HepG2 (cell line): ENCODE results near the gene EPHA6. TPM values are rescaled to one million over a fixed set of nuclear protein-coding genes. Genes with fewer than 3 reads are reported as not detected.

Experiments
- ATAC-seq: fragments of 200-7000 bp; cut with Tn5 transposase; 3 replicates; pipeline ENCODE4 v1.9.1; 2020; ENCODE audit warnings: mild to moderate bottlenecking, moderate library complexity
- BruUV-seq: library from RNA; stranded (reverse); fragments of 400-500 nt; replicated peaks from 2 replicates; lab custom pipeline; 2021; lab: Mats Ljungman, UMichigan
- CTCF ChIA-PET: fragments of 300-600 bp; formaldehyde crosslinking; extraction: SDS; loops from one replicate; lab custom pipeline; 2021; ENCODE audit warnings: low total read pairs, inconsistent platforms, low intra/inter-chr PET ratio; lab: Yijun Ruan, JAX
- POLR2A ChIA-PET: fragments of 350-600 bp; sonication (Branson Sonifier 250); formaldehyde crosslinking; loops from one replicate; lab custom pipeline; 2020; ENCODE audit warnings: antibody characterized with exemption, inconsistent platforms; lab: Yijun Ruan, JAX
- DNase-seq: peaks from one replicate; pipeline ENCODE4 v3.0.0-alpha.2; 2015; ENCODE audit warnings: low spot score
- FAIRE-seq: peaks from 3 replicates; lab custom pipeline; 2011; peaks lifted over from hg19 to GRCh38; lab: Jason Lieb, UNC
- H2AFZ ChIP-seq: one replicate; pipeline ENCODE4 v1.6.1; 2011; ENCODE audit warnings: low read length, inconsistent platforms
- H3K27ac ChIP-seq: fragments of 300-600 bp; 3 replicates; pipeline ENCODE4 v1.8.0; 2011; ENCODE audit warnings: mixed run types, mild to moderate bottlenecking, mixed read lengths, low read length, inconsistent platforms; ENCODE audit not compliant: insufficient read depth; ENCODE audit errors: extremely low read length
- H3K27me3 ChIP-seq, 2 experiments: fragments of 200-600 bp in 1 of 2; 2 replicates in 1 of 2; 3 replicates in 1 of 2; pipeline versions ENCODE4 v1.6.0 to v1.8.0; 2011; ENCODE audit warnings: low read length in 2 of 2, mild to moderate bottlenecking in 2 of 2, moderate library complexity in 2 of 2, inconsistent platforms in 1 of 2; ENCODE audit not compliant: insufficient read depth in 2 of 2, control insufficient read depth in 1 of 2
- H3K36me3 ChIP-seq, 2 experiments: fragments of 200-600 bp in 1 of 2; replicated peaks in 1 of 2; 2 replicates in 1 of 2; 3 replicates in 1 of 2; pipeline versions ENCODE4 v1.5.1 to v1.8.0; 2011; ENCODE audit warnings: low read length in 2 of 2, inconsistent platforms in 1 of 2; ENCODE audit not compliant: insufficient read depth in 2 of 2, control insufficient read depth in 1 of 2
- H3K4me1 ChIP-seq: 2 replicates; pipeline ENCODE4 v1.5.1; 2012; ENCODE audit warnings: low read length, inconsistent platforms; ENCODE audit not compliant: insufficient read depth
- H3K4me2 ChIP-seq: 2 replicates; pipeline ENCODE4 v1.6.0; 2011; ENCODE audit warnings: low read depth, low read length, inconsistent platforms
- H3K4me3 ChIP-seq, 3 experiments: fragments of 200-600 bp in 1 of 3; sonication (generic), shearing (Covaris generic) in 1 of 3; replicated peaks in 1 of 3; 2 replicates each; pipeline ENCODE4 v1.5.1; 2011 to 2016; ENCODE audit warnings: low read length in 3 of 3, inconsistent platforms in 2 of 3, low read depth in 2 of 3, mild to moderate bottlenecking in 2 of 3, control low read depth in 1 of 3, mixed read lengths in 1 of 3; ENCODE audit not compliant: insufficient read depth in 1 of 3
- H3K79me2 ChIP-seq: one replicate; pipeline ENCODE4 v1.6.1; 2011; ENCODE audit warnings: low read length, inconsistent platforms; ENCODE audit not compliant: insufficient read depth
- H3K9ac ChIP-seq: 2 replicates; pipeline ENCODE4 v1.6.0; 2011; ENCODE audit warnings: mild to moderate bottlenecking, low read depth, low read length, inconsistent platforms; ENCODE audit not compliant: insufficient read depth
- H3K9me3 ChIP-seq: 2 replicates; pipeline ENCODE4 v1.5.1; 2012; ENCODE audit warnings: mild to moderate bottlenecking, low read length
- H4K20me1 ChIP-seq: 2 replicates; pipeline ENCODE4 v1.6.0; 2011; ENCODE audit warnings: inconsistent platforms, mild to moderate bottlenecking, low read length, moderate library complexity; ENCODE audit not compliant: insufficient read depth
- ASH2L ChIP-seq: fragments of 300-600, 200-600 bp; sonication (generic); IDR thresholded peaks from 2 replicates; pipeline ENCODE4 v1.7.0; 2017; ENCODE audit warnings: low read depth, mild to moderate bottlenecking, moderate library complexity, mixed read lengths, low read length; ENCODE audit not compliant: insufficient read length
- NFRKB ChIP-seq: fragments of 450-650 bp; IDR thresholded peaks from 2 replicates; pipeline ENCODE4 v1.6.1; 2017
- PHF5A ChIP-seq: IDR thresholded peaks from one replicate; pipeline ENCODE4 v1.6.1; 2018; ENCODE audit warnings: low read depth, missing genetic modification reagents; ENCODE audit not compliant: unreplicated experiment
- SIN3B ChIP-seq: fragments of 150-350 bp; IDR thresholded peaks from 2 replicates; pipeline ENCODE4 v1.6.1; 2014; ENCODE audit warnings: low read length
- SMAD9 ChIP-seq: sonication (generic); formaldehyde crosslinking; IDR thresholded peaks from 2 replicates; pipeline ENCODE4 v1.5.1; 2020; ENCODE audit warnings: mild to moderate bottlenecking, missing genetic modification reagents
- SOX13 ChIP-seq, 3 experiments: fragments of 450-650 bp in 1 of 3; sonication (generic) in 1 of 3; formaldehyde crosslinking in 1 of 3; IDR thresholded peaks in 2 of 3; conservative IDR thresholded peaks in 1 of 3; 2 replicates each; pipeline versions ENCODE4 v1.5.0 to v1.6.1; 2016 to 2020; ENCODE audit warnings: antibody characterized with exemption in 1 of 3, mild to moderate bottlenecking in 1 of 3, missing compliant biosample characterization in 1 of 3, missing genetic modification reagents in 1 of 3, moderate library complexity in 1 of 3
- TBX3 ChIP-seq: fragments of 450-650 bp; IDR thresholded peaks from 2 replicates; pipeline ENCODE4 v1.6.1; 2017; ENCODE audit warnings: antibody characterized with exemption, mild to moderate bottlenecking, inconsistent platforms, borderline replicate concordance
- ZBTB20 ChIP-seq: sonication (generic); formaldehyde crosslinking; IDR thresholded peaks from 2 replicates; pipeline ENCODE4 v1.8.1; 2023; ENCODE audit warnings: missing genetic modification reagents, low read depth, mild to moderate bottlenecking, borderline replicate concordance
- ZNF354B ChIP-seq: sonication (generic); formaldehyde crosslinking; IDR thresholded peaks from 2 replicates; pipeline ENCODE4 v1.8.0; 2022; ENCODE audit warnings: mild to moderate bottlenecking, missing genetic modification reagents
- ZNF510 ChIP-seq: sonication (generic); formaldehyde crosslinking; IDR thresholded peaks from 2 replicates; pipeline ENCODE4 v1.4.0; 2020; ENCODE audit warnings: low read depth, mild to moderate bottlenecking, missing genetic modification reagents
- ZNF724P ChIP-seq: sonication (generic); formaldehyde crosslinking; IDR thresholded peaks from 2 replicates; pipeline ENCODE4 v1.8.0; 2022; ENCODE audit warnings: missing genetic modification reagents, borderline replicate concordance
- ZNF879 ChIP-seq: sonication (generic); formaldehyde crosslinking; IDR thresholded peaks from 2 replicates; pipeline ENCODE4 v1.8.1; 2023; ENCODE audit warnings: missing genetic modification reagents
- ZSCAN12 ChIP-seq: sonication (generic); formaldehyde crosslinking; IDR thresholded peaks from 2 replicates; pipeline ENCODE4 v1.9.0; 2021; ENCODE audit warnings: mild to moderate bottlenecking, missing genetic modification reagents
- ZSCAN25 ChIP-seq: sonication (generic); formaldehyde crosslinking; IDR thresholded peaks from 2 replicates; pipeline ENCODE4 v1.8.0; 2022; ENCODE audit warnings: mild to moderate bottlenecking, missing genetic modification reagents
- WGBS: methylation state at CpG from one replicate; pipeline ENCODE4 v1.1.6; 2017; ENCODE audit warnings: low lambda C conversion rate; 5-methylcytosine and 5-hydroxymethylcytosine counted together
- in situ Hi-C: cut with HindIII; loops from 2 replicates; pipeline ENCODE4 v1.10.0; 2017; ENCODE audit warnings: low pct_unique_long_range_greater_than_20kb; ENCODE audit not compliant: extremely low pct_ligation_motif_present
- intact Hi-C: fragments of 100-400 bp; cut with micrococcal nuclease; formaldehyde crosslinking; loops from one replicate; pipeline ENCODE4 v1.10.0; 2022; ENCODE audit not compliant: unreplicated experiment
- polyA plus RNA-seq, 8 experiments: library from polyadenylated mRNA; depleted of rRNA in 3 of 8; stranded (reverse) in 7 of 8; unstranded in 1 of 8; fragments of >200 nt; fragmentation: Illumina TruSeq in 4 of 8; extraction: Trizol in 4 of 8; gene quantifications; 2 replicates each; pipeline versions ENCODE4 v1.2.1 to v1.2.3, GENCODE V29; 2011 to 2016; ENCODE audit warnings: low read depth in 4 of 8, missing spikeins in 1 of 8, mixed read lengths in 1 of 8; ENCODE audit not compliant: insufficient read depth in 1 of 8
- total RNA-seq, 5 experiments: library from RNA; depleted of rRNA; stranded (reverse); fragments of >200 nt; fragmentation: Illumina TruSeq; extraction: Trizol; gene quantifications; 2 replicates each; pipeline ENCODE4 v1.2.3, GENCODE V29; 2016; ENCODE audit warnings: low read depth in 1 of 5
- TF ChIP-seq, protein P1 (sequence below): sonication (generic); formaldehyde crosslinking; IDR thresholded peaks from 2 replicates; pipeline ENCODE4 v1.5.0; 2020; ENCODE audit warnings: mild to moderate bottlenecking, missing genetic modification reagents
- TF ChIP-seq, protein P2 (sequence below): IDR thresholded peaks from 2 replicates; pipeline ENCODE4 v1.6.1; 2016; ENCODE audit warnings: low read depth
- TF ChIP-seq, protein P3 (sequence below): sonication (generic); formaldehyde crosslinking; IDR thresholded peaks from 2 replicates; pipeline ENCODE4 v1.4.0; 2020; ENCODE audit warnings: missing genetic modification reagents
- TF ChIP-seq, protein P4 (sequence below): sonication (generic); formaldehyde crosslinking; IDR thresholded peaks from 2 replicates; pipeline ENCODE4 v1.4.0; 2020; ENCODE audit warnings: missing genetic modification reagents, borderline replicate concordance

Gene EPHA6
- total and polyA plus RNA-seq, 2 of the 13 experiments (the other 11 are each of a cell fraction or from before 2014, with no cell fraction given) = not detected

DNA sequence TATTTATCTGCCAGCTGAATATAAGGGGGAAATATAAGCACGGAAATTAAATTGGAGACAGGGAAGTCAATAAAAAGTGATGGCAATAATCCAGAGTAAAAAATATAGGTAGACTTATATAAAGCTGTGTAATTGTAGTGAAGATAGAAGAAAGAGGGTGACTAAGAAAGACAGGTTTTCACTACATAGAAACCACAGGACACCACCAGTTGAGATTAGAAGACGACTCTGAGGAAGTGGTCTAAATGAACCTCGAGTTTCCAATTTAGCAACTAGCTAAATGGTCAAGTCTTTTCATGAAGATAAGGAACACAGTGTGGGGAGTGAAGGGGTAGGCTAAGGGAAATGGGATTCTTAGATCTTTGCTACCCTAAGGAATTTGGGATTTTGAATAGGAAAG is 761.3 kb downstream of the EPHA6 start:
- no peak for ATAC-seq
- Histone ChIP-seq H3K36me3 (no peaks in the 10 kb centered on the region), H3K4me1 (no peaks in the 10 kb centered on the region), H3K9ac (no peak overlapping the region), H3K4me2 (no peak overlapping the region), H3K79me2 (no peaks in the 10 kb centered on the region), H3K27ac (no peak overlapping the region), H3K9me3 (no peaks in the 10 kb centered on the region), H4K20me1 (no peaks in the 10 kb centered on the region), H3K4me3 (no peak overlapping the region), H3K27me3 (no peaks in the 10 kb centered on the region), H2AFZ (no peak overlapping the region)
- in situ Hi-C loops = no loop called here
- TF ChIP-seq NFRKB = no peak
- TF ChIP-seq ZBTB20 (CRISPR knock-in tag) = no peak
- TF ChIP-seq ZNF879 (CRISPR knock-in tag) = no peak
- no peak for TF ChIP-seq ASH2L
- TF ChIP-seq, protein P1, sequence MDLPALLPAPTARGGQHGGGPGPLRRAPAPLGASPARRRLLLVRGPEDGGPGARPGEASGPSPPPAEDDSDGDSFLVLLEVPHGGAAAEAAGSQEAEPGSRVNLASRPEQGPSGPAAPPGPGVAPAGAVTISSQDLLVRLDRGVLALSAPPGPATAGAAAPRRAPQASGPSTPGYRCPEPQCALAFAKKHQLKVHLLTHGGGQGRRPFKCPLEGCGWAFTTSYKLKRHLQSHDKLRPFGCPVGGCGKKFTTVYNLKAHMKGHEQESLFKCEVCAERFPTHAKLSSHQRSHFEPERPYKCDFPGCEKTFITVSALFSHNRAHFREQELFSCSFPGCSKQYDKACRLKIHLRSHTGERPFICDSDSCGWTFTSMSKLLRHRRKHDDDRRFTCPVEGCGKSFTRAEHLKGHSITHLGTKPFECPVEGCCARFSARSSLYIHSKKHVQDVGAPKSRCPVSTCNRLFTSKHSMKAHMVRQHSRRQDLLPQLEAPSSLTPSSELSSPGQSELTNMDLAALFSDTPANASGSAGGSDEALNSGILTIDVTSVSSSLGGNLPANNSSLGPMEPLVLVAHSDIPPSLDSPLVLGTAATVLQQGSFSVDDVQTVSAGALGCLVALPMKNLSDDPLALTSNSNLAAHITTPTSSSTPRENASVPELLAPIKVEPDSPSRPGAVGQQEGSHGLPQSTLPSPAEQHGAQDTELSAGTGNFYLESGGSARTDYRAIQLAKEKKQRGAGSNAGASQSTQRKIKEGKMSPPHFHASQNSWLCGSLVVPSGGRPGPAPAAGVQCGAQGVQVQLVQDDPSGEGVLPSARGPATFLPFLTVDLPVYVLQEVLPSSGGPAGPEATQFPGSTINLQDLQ (CRISPR knock-in tag) = no peak
- TF ChIP-seq SOX13 (IDR thresholded peaks at IDR 0.05) = no peak
- no peak for TF ChIP-seq SOX13 (CRISPR knock-in tag; conservative IDR thresholded peaks at IDR 0.05 in 1 of 2, IDR thresholded peaks at IDR 0.05 in 1 of 2)
- no peak for TF ChIP-seq ZNF724P
- no peak for TF ChIP-seq PHF5A (CRISPR knock-in tag)
- TF ChIP-seq, protein P2, sequence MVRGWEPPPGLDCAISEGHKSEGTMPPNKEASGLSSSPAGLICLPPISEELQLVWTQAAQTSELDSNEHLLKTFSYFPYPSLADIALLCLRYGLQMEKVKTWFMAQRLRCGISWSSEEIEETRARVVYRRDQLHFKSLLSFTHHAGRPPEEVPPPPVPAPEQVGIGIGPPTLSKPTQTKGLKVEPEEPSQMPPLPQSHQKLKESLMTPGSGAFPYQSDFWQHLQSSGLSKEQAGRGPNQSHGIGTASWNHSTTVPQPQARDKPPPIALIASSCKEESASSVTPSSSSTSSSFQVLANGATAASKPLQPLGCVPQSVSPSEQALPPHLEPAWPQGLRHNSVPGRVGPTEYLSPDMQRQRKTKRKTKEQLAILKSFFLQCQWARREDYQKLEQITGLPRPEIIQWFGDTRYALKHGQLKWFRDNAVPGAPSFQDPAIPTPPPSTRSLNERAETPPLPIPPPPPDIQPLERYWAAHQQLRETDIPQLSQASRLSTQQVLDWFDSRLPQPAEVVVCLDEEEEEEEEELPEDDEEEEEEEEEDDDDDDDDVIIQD (CRISPR knock-in tag) = no peak
- no peak for TF ChIP-seq ZSCAN25 (CRISPR knock-in tag)
- no peak for TF ChIP-seq SMAD9 (CRISPR knock-in tag)
- no peak for TF ChIP-seq TBX3
- TF ChIP-seq, protein P3, sequence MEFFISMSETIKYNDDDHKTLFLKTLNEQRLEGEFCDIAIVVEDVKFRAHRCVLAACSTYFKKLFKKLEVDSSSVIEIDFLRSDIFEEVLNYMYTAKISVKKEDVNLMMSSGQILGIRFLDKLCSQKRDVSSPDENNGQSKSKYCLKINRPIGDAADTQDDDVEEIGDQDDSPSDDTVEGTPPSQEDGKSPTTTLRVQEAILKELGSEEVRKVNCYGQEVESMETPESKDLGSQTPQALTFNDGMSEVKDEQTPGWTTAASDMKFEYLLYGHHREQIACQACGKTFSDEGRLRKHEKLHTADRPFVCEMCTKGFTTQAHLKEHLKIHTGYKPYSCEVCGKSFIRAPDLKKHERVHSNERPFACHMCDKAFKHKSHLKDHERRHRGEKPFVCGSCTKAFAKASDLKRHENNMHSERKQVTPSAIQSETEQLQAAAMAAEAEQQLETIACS (CRISPR knock-in tag) = no peak
- TF ChIP-seq ZSCAN12 = no peak
- TF ChIP-seq, protein P4, sequence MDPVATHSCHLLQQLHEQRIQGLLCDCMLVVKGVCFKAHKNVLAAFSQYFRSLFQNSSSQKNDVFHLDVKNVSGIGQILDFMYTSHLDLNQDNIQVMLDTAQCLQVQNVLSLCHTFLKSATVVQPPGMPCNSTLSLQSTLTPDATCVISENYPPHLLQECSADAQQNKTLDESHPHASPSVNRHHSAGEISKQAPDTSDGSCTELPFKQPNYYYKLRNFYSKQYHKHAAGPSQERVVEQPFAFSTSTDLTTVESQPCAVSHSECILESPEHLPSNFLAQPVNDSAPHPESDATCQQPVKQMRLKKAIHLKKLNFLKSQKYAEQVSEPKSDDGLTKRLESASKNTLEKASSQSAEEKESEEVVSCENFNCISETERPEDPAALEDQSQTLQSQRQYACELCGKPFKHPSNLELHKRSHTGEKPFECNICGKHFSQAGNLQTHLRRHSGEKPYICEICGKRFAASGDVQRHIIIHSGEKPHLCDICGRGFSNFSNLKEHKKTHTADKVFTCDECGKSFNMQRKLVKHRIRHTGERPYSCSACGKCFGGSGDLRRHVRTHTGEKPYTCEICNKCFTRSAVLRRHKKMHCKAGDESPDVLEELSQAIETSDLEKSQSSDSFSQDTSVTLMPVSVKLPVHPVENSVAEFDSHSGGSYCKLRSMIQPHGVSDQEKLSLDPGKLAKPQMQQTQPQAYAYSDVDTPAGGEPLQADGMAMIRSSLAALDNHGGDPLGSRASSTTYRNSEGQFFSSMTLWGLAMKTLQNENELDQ = no peak
- TF ChIP-seq ZNF354B = no peak
- no peak for TF ChIP-seq ZNF510 (CRISPR knock-in tag)
- no peak for TF ChIP-seq SIN3B
- ChIA-PET POLR2A (no interaction called here), CTCF (no interaction called here)
- BruUV-seq = no TSS peak
- FAIRE-seq = no peak
- DNase-seq = no peak
- intact Hi-C loops = no loop called here
- 2% methylated on average over 3 of the region's 3 CpGs for WGBS
